Activated CD8-positive, alpha-beta memory T cell treated with anti-CD3 and anti-CD28 coated beads for 1 hour (primary cell): Measurements from ENCODE around the gene MYBPC2.
"Not testable (repeated sequence)": the region's sequence is repeated elsewhere in the genome, so short reads cannot be mapped to it uniquely, and the experiment has no call there.

ENCODE experiments used
- DNase-seq, 2 donors: peaks; one replicate each; pipeline ENCODE4 v3.0.0-alpha.2; 2020; ENCODE audit warnings: low read depth in 1 of 2; ENCODE audit errors: extremely low read depth in 1 of 2

The MYBPC2 gene

DNA sequence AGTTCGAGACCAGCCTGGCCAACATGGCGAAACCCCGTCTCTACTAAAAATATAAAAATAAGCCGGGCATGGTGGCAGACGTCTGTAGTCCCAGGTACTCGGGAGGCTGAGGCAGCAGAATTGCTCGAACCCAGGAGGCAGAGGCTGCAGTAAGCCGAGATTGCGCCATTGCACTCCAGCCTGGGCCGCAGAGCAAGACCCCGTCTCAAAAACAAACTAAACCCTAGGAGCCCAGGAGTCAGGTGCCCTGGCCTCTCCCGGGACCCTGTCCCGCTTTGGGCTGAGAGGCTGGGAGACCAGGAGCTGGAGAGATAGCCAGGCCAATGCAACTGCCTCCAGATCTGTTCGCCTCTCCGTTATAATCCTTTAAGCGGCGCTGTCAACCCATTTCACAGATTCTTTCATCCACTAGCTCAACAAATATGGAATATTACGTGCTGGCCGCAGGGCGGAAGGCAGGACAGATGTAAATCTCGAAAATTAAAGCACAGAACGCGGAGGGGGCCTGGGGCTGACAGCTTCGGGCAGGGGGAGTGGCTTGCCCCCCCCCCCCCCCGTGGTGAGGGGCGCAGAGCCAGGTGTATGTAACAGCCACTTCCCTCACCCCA is 5.3 kb upstream of the MYBPC2 start:
- DNase-seq, result no peak

DNA sequence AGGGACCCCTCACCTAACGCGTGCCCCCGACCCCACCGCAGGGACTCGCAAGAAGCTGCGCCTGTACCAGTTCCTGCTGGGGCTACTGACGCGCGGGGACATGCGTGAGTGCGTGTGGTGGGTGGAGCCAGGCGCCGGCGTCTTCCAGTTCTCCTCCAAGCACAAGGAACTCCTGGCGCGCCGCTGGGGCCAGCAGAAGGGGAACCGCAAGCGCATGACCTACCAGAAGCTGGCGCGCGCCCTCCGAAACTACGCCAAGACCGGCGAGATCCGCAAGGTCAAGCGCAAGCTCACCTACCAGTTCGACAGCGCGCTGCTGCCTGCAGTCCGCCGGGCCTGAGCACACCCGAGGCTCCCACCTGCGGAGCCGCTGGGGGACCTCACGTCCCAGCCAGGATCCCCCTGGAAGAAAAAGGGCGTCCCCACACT is 4.7 kb upstream of the MYBPC2 start:
- DNase-seq, result no peak

DNA sequence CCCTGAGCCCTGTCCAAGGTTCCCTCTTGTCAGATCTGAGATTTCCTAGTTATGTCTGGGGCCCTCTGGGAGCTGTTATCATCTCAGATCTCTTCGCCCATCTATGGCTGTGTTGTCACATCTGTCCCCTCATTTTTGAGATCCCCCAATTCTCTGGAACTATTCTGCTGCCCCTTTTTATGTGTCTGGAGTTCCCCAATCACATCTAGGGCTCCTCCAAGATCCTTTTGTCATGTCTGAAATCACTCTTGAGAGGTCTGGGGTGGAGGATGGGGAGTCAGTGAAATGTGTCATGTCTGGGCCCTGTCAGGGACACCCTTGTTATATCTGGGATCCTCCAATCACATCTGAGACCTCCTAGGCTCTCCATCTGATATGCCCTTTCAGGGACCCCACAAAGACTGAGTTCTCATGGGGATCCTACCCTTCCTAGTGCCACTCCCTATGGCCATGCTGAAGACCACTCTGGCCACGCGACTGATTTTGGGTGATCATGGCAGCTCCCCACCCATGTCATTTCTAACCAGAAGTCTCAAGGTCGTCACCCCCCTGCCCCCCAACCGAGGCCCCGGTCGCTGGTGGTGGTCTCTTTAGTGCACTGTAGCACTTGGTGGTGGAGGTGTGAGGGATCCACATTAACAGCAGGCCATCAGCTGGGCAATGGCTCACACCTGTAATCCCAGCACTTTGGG is 3.8 kb upstream of the MYBPC2 start:
- no peak for DNase-seq

DNA sequence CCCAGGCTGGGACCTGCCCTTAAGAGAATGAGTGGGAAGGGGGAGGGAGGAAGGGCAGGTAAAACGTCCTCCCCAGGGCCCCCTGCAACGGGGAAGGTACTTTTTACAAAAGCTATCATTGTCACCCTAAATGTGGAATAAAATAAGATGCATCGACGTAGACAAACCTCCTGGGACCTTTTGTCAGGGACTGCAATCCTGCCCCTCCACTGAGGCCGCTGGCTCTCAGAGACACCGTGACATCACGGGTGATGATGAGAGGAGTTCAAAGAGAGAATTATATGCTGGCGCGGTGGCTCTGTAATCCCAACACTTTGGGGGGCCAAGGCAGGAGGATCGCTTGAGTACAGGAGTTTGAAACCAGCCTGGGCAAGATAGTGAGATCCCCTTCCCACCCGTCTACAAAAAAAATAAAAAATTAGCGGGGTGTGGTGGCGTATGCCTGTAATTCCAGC is 1.8 kb upstream of the MYBPC2 start:
- DNase-seq, result no peak

DNA sequence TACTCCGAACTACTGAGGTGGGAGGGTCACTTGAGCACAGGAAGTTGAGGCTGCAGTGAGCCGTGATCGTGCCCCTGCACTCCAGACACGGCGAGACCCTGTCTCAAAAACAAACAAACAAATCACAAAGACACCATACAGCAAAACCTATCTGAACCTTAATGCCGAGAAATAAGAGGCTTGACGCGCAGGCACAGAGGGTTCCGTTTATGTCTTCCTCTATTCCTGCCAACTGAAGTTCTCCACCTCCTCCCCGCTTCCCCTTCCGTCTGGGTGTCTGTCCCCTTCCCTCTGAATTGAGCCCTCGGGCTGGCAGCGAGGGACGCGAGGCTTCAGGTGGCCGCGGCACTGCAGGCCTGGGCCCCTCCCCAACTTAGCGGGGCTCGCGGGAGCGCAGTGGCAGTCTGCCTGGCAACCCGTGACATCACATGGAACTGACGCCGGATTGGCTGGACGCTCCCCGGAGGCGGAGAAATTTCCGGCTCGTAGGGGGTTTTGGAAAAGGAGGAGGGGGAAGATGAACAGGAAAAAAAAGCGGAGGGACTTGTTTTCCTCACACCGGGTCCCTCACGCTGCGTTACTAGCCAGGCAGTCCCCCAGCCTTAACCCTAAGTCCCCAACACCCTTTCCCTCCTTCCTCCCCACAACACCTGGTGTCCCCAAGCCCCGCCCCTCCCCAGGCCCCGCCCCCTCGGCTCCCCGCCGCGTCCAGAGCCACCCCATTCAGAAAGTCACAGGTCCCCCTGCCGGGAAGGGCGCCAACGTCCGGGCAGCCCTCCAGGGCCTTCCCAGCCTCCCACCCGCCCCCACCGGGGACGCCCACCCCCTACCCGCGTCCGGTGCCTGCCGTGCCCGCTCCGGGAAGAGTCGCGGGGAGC is 1.1 kb upstream of the MYBPC2 start:
- DNase-seq, result peak; percentile 63 to 83

DNA sequence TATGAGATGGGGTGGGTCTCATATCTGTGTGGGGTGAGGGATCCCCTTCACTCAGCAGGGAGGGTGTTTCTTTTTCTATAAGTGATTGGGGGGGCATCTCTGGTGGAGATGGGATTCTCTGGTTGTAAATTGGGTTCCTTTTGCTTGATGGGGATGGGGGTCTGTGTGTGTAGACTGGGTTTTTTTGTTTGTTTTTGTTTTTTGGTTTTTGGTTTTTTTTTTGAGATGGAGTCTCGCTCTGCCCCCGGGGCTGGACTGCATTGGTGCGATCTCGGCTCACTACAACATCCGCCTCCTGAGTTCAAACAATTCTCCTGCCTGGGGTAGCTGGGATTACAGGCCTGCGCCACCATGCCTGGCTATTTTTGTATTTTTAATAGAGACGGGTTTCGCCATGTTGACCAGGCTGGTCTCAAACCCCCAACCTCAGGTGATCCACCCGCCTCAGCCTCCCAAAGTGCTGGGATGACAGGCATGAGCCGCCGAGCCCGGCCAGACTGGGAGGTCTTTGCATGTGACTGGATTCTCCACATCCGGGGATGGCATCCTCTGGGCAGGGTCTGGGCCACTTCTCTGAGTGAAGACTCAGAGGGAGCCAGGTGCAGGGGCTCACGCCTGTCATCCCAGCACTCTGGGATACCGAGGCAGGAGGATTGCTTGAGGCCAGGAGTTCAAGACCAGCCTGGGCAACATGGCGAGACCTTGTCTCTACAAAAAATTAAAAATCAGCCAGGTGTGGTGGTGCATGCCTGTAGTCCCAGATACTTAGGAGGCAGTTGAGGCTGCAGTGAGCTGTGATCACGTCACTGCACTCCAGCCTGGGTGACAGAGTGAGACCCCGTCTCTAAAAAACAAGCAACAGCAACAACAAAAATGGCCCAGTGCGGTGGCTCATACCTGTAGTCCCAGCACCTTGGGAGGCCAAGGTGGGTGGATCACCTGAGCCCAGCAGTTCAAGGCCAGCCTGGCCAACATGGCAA is 799 bp downstream of the MYBPC2 start:
- no peak for DNase-seq

DNA sequence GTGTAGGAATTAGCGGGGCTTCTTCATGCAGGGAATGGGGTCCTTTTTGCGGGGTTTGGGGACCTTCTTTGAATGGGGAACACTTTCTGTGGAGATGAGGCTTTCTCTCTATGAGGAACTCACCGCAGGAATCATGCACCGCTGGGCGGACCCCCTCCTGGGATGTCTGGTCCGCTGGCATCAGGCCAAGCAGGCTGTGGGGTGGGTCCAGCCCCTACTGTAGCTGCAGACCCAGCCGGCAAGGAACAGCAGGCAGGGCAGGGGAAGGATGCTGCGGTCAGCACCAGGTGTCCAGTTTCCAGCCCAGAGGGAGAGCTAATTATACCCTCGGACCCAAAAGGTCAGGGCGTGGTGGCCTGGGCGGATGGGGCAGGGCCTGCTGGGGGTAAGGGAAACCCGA is 1.8 kb downstream of the MYBPC2 start:
- DNase-seq, result no peak

DNA sequence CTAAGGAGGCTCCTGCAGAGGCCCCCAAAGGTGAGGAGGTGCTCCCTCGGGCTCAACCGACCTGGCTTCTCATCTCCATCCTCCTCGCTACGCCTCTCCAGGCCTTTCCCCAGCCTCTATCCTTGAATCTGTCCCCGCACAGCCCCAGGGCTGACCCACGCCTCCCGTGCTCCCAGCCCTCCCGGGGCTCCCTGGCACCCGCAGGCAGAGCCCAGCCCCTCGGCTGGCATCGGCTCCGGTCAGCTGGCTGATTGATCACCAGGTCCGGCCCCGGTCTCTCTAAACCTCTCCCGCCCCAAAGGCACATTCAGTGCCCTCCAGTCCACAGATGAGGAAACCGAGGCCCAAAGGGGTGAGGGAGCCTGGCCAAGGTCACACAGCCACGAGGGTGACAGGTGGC is 2.5 kb downstream of the MYBPC2 start:
- no peak for DNase-seq

DNA sequence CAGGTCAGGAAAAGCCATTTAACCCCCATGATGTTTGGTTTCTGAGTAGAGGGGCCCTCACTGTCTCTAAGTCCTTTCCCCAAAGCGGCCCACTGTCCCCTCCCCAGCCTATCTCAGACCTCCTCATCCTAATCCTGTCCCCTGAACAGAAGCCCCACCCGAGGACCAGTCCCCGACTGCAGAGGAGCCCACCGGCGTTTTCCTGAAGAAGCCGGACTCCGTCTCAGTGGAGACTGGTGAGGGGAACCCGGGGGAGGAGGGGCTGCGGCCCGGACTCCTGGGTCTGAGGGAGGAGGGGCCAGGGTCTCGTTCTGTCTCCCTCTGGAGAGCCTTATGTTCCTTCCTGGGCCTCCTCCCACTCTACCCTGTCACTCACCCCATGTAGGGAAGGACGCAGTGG is 2.9 kb downstream of the MYBPC2 start:
- no peak for DNase-seq

DNA sequence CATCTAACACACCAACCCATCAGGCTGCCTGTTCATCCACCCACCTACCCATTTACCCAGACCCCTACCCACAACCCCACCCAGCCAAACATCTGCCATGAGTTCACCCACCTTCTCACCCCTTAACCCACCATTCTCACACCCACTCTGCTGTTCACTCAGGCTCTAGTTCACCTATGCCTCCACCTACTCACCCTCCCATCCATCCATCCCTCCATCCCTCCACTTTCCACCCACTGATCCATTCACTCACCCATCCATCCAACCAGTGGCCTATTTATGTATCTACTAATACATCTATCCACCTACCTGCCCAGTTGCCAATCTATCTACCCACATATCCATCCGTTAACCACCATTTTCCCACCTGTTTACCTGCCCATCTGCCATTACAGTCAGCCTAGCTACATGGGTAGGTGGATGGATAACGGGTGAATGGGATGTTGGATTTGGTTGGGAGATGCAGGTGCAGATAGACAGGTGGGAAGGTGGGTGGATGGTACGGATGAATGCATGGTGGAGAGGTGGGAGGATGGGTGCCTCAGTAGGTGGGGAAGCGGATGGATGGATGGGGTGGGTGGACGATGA is 5.3 kb downstream of the MYBPC2 start:
- DNase-seq, result no peak

DNA sequence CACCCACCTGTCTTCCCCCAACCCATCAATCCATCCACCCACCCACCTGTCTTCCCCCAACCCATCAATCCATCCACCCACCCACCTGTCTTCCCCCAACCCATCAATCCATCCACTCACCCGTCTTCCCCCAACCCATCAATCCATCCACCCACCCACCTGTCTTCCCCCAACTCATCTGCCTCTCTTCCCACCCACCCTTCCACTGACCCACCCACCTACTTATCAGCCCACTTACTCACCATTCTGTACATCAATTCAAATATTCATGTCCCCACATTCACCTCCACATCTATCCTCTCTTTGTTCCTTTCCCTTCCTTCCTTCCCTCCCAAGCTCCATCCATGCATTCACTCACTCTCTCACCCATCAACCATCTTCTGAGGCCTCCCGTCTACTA is 6.4 kb downstream of the MYBPC2 start:
- DNase-seq, result not testable (repeated sequence)

DNA sequence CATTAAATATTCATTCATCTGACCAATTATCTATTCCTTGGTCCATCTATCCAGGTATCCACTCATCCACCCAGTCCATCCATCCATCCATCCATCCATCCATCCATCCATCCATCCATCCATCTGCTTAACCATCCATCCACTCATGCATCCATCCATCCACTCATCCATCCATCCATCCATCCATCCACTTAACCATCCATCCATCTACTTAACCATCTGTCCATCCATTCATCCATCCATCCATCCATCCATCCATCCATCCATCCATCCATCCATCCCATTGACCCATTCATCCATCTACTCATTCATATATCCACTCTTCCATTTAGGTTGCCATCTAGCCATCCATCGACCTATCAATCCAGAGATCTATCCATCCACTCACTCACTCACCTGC is 11.4 kb downstream of the MYBPC2 start:
- no peak for DNase-seq

DNA sequence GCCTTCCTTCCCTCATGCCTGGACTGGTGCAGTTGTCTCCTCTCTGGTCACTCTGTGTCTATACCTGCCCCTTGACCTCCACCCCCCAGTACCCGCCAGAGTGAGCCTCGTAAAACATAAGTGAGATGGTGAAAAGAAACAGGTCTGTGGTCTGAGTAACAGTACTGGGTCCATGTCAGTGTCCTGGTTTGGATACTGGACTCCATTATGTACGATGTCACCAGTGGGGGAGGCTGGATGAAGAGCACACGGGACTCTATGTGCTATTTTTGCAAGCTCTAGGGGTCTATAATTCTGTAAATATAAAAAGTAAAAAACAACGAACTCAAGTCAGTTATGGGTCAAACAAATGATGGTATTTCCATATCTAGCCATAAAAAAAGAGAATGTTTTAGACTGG is 14.4 kb downstream of the MYBPC2 start:
- DNase-seq, result no peak

DNA sequence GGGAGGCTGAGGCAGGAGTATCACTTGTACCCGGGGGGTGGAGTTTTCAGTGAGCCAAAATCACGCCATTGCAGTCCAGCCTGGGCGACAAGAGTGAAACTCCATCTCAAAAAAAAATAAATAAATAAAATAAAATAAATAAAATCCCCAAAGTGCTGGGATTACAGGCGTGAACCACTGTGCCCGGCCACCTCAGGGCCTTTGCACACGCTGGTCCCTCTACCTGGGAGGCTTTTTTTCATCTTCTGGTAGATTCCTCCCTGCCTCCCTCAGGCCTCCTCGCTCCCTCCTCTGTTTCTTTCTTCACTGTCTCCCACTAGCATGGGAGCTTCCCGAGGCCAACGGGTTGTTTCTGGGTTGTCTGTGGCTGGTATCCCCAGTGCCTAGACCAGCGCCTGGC is 15.1 kb downstream of the MYBPC2 start:
- no peak for DNase-seq

DNA sequence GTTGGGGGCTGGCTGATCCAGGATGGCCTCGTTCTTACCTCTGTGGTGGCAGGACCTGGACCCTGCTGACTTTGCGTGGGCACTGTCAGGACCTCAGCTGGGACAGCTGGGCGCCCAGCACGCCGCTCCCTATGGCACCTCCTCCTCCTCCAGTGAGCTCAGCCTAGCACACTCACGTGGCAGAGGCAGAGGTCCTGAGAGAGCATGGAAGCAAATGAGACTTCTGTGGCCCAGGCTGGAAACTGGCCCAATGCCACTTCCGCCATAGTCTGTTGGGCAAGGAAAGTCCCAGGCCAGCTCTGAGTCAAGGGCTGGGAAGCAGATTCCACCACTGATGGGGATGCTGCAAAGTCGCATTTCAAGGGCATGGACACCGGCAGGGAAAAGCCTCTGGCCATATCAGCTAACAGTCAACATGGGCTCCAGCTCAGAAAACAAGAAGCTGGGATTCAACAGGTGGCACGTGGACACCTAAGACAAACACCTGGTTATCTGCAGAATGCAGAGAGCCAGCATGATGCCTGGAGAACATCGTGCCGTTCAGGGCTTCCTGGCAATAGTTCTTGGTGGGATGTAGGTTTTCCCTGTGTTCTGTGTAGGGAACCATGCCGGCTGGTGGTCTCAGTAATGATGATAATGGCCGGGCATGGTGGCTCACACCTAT is 16.7 kb downstream of the MYBPC2 start:
- no peak for DNase-seq

DNA sequence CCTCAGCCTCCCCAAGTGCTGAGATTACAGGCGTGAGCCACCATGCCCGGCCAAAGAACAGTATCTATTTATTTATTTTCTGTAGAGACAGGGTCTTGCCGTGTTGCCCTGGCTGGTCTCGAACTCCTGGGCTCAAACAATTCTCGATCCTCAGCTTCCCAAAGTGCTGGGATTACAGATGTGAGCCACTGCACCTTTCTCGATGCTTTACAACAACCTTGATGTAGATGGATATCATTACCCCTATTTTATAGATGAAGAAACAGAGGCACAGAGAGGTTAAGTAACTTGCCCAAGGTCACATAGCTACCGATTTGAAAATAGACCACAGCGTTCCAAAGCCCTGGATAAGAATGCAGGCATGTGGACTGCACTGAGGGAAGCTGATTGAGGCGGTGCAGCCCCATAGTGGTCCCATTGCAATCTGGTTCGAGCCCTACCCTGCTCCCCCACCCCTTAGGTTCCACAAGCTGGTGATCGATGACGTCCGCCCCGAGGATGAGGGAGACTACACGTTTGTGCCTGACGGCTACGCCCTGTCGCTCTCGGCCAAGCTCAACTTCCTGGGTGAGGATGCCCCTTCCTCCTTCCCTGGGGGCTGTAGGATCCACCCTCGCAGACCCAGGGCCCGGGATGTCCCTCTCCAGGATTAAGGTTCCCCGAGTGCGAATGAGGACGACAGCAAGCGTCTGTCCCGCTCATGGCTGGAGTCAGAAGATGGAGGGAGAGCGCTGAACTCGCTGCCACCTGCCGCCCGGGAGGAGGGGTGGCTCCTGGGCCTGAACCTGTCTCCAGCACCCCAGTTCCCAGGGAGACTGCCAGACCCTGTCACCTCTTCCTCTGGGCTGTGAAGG is 17.9 kb downstream of the MYBPC2 start:
- DNase-seq, result no peak

DNA sequence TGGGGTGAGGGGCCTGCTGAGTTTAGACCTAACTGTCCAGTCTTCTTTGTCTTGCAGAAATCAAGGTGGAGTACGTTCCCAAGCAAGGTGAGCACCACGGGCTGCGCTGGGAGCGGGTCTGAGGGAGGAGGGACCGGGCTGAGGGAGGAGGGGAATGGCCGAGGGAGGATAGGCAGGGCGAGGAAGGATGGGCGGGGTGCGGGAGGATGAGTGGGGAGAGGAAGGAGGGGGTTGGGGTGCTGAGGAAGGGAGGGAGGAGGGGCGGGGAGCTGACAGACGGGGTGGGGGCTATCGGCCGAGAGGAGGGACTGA is 18.5 kb downstream of the MYBPC2 start:
- no peak for DNase-seq

DNA sequence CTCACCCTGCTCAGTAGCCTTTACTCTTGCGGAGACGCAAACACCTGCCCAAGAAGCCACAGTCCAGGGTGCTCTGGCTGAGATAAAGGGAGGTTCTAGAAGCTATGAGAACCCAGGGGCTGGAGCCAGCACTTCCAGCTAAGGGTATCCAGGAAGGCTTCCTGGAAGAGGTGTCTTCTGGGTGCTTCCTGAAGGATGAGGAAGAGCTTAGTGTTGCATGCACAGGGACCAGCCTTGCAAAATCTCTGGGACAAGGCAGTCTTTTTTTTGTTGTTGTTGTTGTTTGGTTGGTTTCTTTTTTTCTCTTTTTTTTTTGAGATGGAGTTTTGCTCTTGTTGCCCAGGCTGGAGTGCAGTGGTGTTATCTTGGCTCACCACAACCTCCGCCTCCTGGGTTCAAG is 20.6 kb downstream of the MYBPC2 start:
- DNase-seq, result no peak

DNA sequence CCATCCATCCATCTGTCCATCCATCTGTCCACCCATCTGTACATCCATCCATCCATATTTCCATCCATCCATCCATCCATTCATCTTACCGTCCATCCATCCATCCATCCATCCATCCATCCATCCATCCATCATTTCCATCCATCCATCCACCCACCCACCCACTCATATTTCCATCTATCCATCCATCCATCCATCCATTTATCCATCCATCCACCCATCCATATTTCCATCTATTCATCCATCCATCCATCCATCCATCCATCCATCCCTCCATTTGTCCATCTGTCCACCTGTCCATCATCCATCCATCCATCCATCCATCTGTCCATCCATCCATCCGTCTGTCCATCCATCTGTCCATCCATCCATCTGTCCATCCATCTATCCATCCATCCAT is 23.3 kb downstream of the MYBPC2 start:
- no peak for DNase-seq
